Activated T-cell treated with anti-CD3 and anti-CD28 coated beads, Interleukin-2, amount 50 U/mL, for 24 hours (primary cell): ENCODE results near the gene DISC1.
A peak's percentile ranks its signal among the peaks of the same experiment; 100 is the strongest.

Experiments used
- DNase-seq: peaks from one replicate; pipeline ENCODE4 v3.0.0-alpha.2; 2020
- H3K27ac Mint-ChIP-seq: 2 replicates; pipeline ENCODE4 v1.8.0; 2020; ENCODE audit warnings: mild to moderate bottlenecking, mixed read lengths
- H3K27me3 Mint-ChIP-seq: 2 replicates; pipeline ENCODE4 v1.8.0; 2020; ENCODE audit warnings: mixed read lengths
- H3K36me3 Mint-ChIP-seq: 2 replicates; pipeline ENCODE4 v1.8.0; 2020; ENCODE audit warnings: low read depth, mixed read lengths
- H3K4me1 Mint-ChIP-seq: 2 replicates; pipeline ENCODE4 v1.8.0; 2020; ENCODE audit warnings: low read depth, mixed read lengths
- H3K4me3 Mint-ChIP-seq: 2 replicates; pipeline ENCODE4 v1.8.0; 2020; ENCODE audit warnings: mild to moderate bottlenecking, moderate library complexity, mixed read lengths
- H3K9me3 Mint-ChIP-seq: 2 replicates; pipeline ENCODE4 v1.8.0; 2020; ENCODE audit warnings: mixed read lengths

The DISC1 gene

GRCh38 chr1:231861541-231862481 lies 235.2 kb downstream of the DISC1 start:
- Mint-ChIP-seq H3K27me3 (no peaks in the 10 kb centered on the region), H3K4me3 (no peak overlapping the region), H3K36me3 (no peaks in the 10 kb centered on the region), H3K9me3 (no peaks in the 10 kb centered on the region), H3K4me1 (peaks cover 19% of the 10 kb centered on the region), H3K27ac (no peak overlapping the region)
- DNase-seq = no peak

GRCh38 chr1:231862611-231863010 lies 236.0 kb downstream of the DISC1 start:
- Mint-ChIP-seq H3K4me3 (no peak overlapping the region), H3K9me3 (no peaks in the 10 kb centered on the region), H3K27ac (no peak overlapping the region), H3K4me1 (peaks cover 22% of the 10 kb centered on the region), H3K36me3 (no peaks in the 10 kb centered on the region), H3K27me3 (no peaks in the 10 kb centered on the region)
- DNase-seq = no peak

DNA sequence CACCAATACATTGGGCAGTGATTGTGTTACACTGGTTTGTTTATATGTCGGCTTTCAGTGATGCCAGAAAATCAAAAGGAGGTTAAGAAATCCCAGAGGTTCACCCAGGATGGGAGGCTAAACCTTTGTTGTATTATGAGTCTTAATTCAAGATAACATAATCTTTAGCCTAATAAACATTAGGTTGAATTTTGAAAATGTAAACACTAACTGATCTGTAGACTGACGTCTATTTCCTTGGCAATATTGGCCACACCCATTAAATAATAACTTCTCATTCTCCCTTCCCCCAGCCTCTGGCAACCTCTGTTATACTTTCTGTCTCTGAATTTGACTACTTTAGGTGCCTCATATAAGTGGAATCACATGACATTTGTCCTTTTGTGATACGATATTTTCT lies 238.7 kb downstream of the DISC1 start:
- DNase-seq = no peak
- no peaks in the 10 kb centered on the region for H3K36me3 Mint-ChIP-seq
- H3K9me3 Mint-ChIP-seq = no peaks in the 10 kb centered on the region
- peaks cover 29% of the 10 kb centered on the region for H3K4me1 Mint-ChIP-seq
- H3K27ac Mint-ChIP-seq = no peak overlapping the region
- no peak overlapping the region for H3K4me3 Mint-ChIP-seq
- no peaks in the 10 kb centered on the region for H3K27me3 Mint-ChIP-seq

GRCh38 chr1:231866392-231867331 lies 240.1 kb downstream of the DISC1 start:
- no peak overlapping the region for H3K27ac Mint-ChIP-seq
- no peaks in the 10 kb centered on the region for H3K36me3 Mint-ChIP-seq
- no peaks in the 10 kb centered on the region for H3K9me3 Mint-ChIP-seq
- H3K27me3 Mint-ChIP-seq = no peaks in the 10 kb centered on the region
- DNase-seq = peak; percentile 61
- peaks cover 30% of the 10 kb centered on the region for H3K4me1 Mint-ChIP-seq
- H3K4me3 Mint-ChIP-seq = no peak overlapping the region

DNA sequence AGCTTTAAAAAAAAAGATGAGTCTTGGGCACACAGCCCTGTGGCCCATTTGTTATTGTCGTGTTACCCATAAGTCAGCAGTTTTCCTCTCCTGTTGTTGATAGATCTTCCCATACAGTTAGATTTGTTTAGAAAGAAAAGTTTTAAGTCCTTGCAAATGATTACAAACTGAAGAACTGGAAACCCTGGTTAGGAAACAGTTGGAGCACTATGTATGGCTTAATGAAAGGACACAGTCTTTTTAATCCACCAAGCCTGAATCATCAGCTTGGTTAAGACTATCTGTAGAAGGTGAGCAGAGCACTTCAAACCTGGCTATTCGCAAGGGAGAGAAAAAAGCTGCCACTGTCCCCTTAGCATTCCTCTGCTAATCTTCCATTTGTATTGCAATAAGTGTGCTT lies 241.0 kb downstream of the DISC1 start:
- Mint-ChIP-seq H3K4me3 (no peak overlapping the region), H3K9me3 (no peaks in the 10 kb centered on the region), H3K36me3 (no peaks in the 10 kb centered on the region), H3K4me1 (peaks cover 39% of the 10 kb centered on the region), H3K27me3 (no peaks in the 10 kb centered on the region), H3K27ac (no peak overlapping the region)
- DNase-seq = no peak

DNA sequence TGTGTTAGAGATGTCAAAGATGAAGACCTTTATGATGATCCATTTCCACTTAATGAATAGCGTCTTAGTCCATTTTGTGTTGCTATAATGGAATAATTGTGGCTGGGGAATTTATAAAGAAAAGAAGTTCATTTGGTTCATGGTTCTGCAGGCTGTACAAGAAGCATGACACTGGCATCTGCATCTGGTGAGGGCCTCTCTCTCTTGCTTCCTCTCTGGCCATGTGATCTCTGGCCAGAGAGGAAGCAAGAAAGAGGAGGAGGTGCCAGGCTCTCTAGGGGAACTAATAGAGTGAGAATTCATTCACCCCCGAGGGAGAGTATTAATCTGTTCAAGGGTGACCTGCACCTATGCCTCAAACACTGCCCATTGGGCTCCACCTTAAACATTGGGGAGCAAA lies 242.8 kb downstream of the DISC1 start:
- no peak overlapping the region for H3K27ac Mint-ChIP-seq
- no peaks in the 10 kb centered on the region for H3K27me3 Mint-ChIP-seq
- no peaks in the 10 kb centered on the region for H3K36me3 Mint-ChIP-seq
- no peaks in the 10 kb centered on the region for H3K9me3 Mint-ChIP-seq
- no peak for DNase-seq
- H3K4me3 Mint-ChIP-seq = no peak overlapping the region
- H3K4me1 Mint-ChIP-seq = peaks cover 39% of the 10 kb centered on the region

DNA sequence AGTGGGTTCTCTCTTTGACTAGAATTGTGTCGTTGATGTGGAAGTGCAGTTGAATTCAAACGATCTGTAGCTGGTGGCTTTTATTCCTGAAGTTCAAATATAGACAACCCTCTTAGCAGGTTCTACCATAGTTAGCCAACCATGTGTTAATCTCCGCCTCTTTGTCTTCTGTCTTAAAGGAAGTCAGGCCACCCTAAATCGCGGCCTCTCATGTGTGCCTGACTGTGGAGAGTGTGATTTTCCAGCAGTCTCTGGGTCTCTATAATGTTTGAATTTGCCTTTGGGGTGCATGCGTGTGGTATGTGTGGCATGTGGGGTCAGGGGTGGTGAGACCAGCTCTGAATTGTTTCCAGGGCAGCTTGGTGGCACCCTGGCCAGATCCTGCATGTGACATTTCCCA lies 244.9 kb downstream of the DISC1 start:
- H3K9me3 Mint-ChIP-seq = peaks cover 5% of the 10 kb centered on the region
- no peak overlapping the region for H3K4me3 Mint-ChIP-seq
- no peaks in the 10 kb centered on the region for H3K27me3 Mint-ChIP-seq
- H3K4me1 Mint-ChIP-seq = peaks cover 39% of the 10 kb centered on the region
- DNase-seq = no peak
- H3K36me3 Mint-ChIP-seq = peaks cover 2% of the 10 kb centered on the region
- no peak overlapping the region for H3K27ac Mint-ChIP-seq

- H3K27me3 Mint-ChIP-seq = no peaks in the 10 kb centered on the region
- peaks cover 37% of the 10 kb centered on the region for H3K4me1 Mint-ChIP-seq
- peaks cover 5% of the 10 kb centered on the region for H3K9me3 Mint-ChIP-seq
Observed at GRCh38 chr1:231871878-231872277, 245.3 kb downstream of the DISC1 start.

GRCh38 chr1:231872461-231872910 lies 245.9 kb downstream of the DISC1 start:
- Mint-ChIP-seq H3K27me3 (no peaks in the 10 kb centered on the region), H3K9me3 (peaks cover 5% of the 10 kb centered on the region), H3K27ac (peak overlapping the region; percentile 4), H3K36me3 (peaks cover 2% of the 10 kb centered on the region), H3K4me3 (no peak overlapping the region), H3K4me1 (peaks cover 36% of the 10 kb centered on the region)
- DNase-seq = no peak

More at GRCh38 chr1:231871878-231872277, 245.3 kb downstream of the DISC1 start:
- no peak for DNase-seq
- Mint-ChIP-seq H3K4me3 (no peak overlapping the region), H3K27ac (peak overlapping the region; percentile 4), H3K36me3 (peaks cover 2% of the 10 kb centered on the region)

DNA sequence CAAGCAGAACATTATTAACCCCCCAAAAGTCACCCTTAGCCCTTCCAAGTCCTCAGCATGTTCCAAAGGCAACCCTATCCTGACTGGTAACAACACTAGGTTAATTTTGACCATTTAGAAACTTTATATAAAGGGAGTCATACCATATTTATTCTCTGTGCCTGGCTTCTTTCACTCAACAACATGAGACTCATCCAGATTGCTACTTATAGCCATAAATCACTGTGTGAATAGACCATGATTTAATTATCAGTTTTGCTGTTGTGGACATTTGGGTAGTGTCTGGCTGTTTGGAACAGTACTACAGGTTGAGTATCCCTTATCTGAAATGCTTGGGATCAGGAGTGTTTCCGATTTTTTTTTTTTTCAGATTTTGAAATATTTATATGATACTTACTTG lies 252.1 kb downstream of the DISC1 start:
- Mint-ChIP-seq H3K4me3 (no peak overlapping the region), H3K27me3 (no peaks in the 10 kb centered on the region), H3K9me3 (peaks cover 5% of the 10 kb centered on the region), H3K27ac (no peak overlapping the region), H3K4me1 (peaks cover 3% of the 10 kb centered on the region), H3K36me3 (peaks cover 2% of the 10 kb centered on the region)
- DNase-seq = no peak

GRCh38 chr1:231879296-231879695 lies 252.7 kb downstream of the DISC1 start:
- H3K27me3 Mint-ChIP-seq = no peaks in the 10 kb centered on the region

GRCh38 chr1:231882333-231882732 lies 255.7 kb downstream of the DISC1 start:
- Mint-ChIP-seq H3K9me3 (no peaks in the 10 kb centered on the region), H3K27ac (no peak overlapping the region), H3K4me3 (no peak overlapping the region), H3K4me1 (peaks cover 3% of the 10 kb centered on the region), H3K27me3 (no peaks in the 10 kb centered on the region), H3K36me3 (no peaks in the 10 kb centered on the region)
- DNase-seq = no peak

More at GRCh38 chr1:231879296-231879695, 252.7 kb downstream of the DISC1 start:
- DNase-seq = no peak
- peaks cover 2% of the 10 kb centered on the region for H3K36me3 Mint-ChIP-seq
- no peak overlapping the region for H3K27ac Mint-ChIP-seq
- no peak overlapping the region for H3K4me3 Mint-ChIP-seq
- H3K9me3 Mint-ChIP-seq = peaks cover 5% of the 10 kb centered on the region
- H3K4me1 Mint-ChIP-seq = peaks cover 3% of the 10 kb centered on the region

GRCh38 chr1:231882790-231883189 lies 256.2 kb downstream of the DISC1 start:
- H3K4me3 Mint-ChIP-seq = no peak overlapping the region
- H3K27ac Mint-ChIP-seq = no peak overlapping the region
- H3K9me3 Mint-ChIP-seq = no peaks in the 10 kb centered on the region
- no peaks in the 10 kb centered on the region for H3K36me3 Mint-ChIP-seq
- peaks cover 3% of the 10 kb centered on the region for H3K4me1 Mint-ChIP-seq
- no peaks in the 10 kb centered on the region for H3K27me3 Mint-ChIP-seq
- DNase-seq = no peak

- Mint-ChIP-seq H3K9me3 (no peaks in the 10 kb centered on the region), H3K27me3 (no peaks in the 10 kb centered on the region), H3K4me1 (peaks cover 1% of the 10 kb centered on the region), H3K4me3 (no peak overlapping the region), H3K36me3 (no peaks in the 10 kb centered on the region), H3K27ac (no peak overlapping the region)
- DNase-seq = no peak
Observed at GRCh38 chr1:231883382-231883781, 256.8 kb downstream of the DISC1 start.
